ENCODE results near the gene GBE1.
"Not testable (repeated sequence)": the region's sequence is repeated elsewhere in the genome, so short reads cannot be mapped to it uniquely, and the experiment has no call there.

The GBE1 gene

GRCh38 chr3:81516042-81516441 lies 245.4 kb downstream of the GBE1 start:
- DNase-seq = no peak

GRCh38 chr3:81513591-81513990 lies 247.9 kb downstream of the GBE1 start:
- DNase-seq = no peak

GRCh38 chr3:81503026-81503425 lies 258.4 kb downstream of the GBE1 start:
- DNase-seq = peak; percentile 10 to 19

- DNase-seq = peak in 1 of 2 donors; percentile 52
These were observed 259.2 kb downstream of the GBE1 start for GRCh38 chr3:81502236-81502635.

GRCh38 chr3:81500039-81500438 lies 261.4 kb downstream of the GBE1 start:
- DNase-seq = no peak

GRCh38 chr3:81497572-81498251 lies 263.7 kb downstream of the GBE1 start:
- no peak for DNase-seq

- DNase-seq = no peak
These were observed 264.9 kb downstream of the GBE1 start for GRCh38 chr3:81496407-81497104.

GRCh38 chr3:81492471-81492870 lies 269.0 kb downstream of the GBE1 start:
- not testable (repeated sequence) for DNase-seq

- DNase-seq = peak; percentile 86
These were observed 269.4 kb downstream of the GBE1 start for GRCh38 chr3:81492040-81492439.

GRCh38 chr3:81490541-81491288 lies 270.7 kb downstream of the GBE1 start:
- peak; percentile 77 to 98 for DNase-seq

- peak; percentile 22 to 26 for DNase-seq
These were observed 276.0 kb downstream of the GBE1 start for GRCh38 chr3:81485444-81485865.

- DNase-seq = no peak
These were observed 276.9 kb downstream of the GBE1 start for GRCh38 chr3:81484520-81484919.

- DNase-seq = no peak
These were observed 278.4 kb downstream of the GBE1 start for GRCh38 chr3:81483046-81483445.

- DNase-seq = no peak
These were observed 283.7 kb downstream of the GBE1 start for GRCh38 chr3:81477740-81478139.

GRCh38 chr3:81476692-81477091 lies 284.8 kb downstream of the GBE1 start:
- no peak for DNase-seq

GRCh38 chr3:81472600-81473362 lies 288.7 kb downstream of the GBE1 start:
- DNase-seq = no peak

- no peak for DNase-seq
These were observed 290.7 kb downstream of the GBE1 start for GRCh38 chr3:81470524-81471278.

- DNase-seq = no peak
These were observed 293.1 kb downstream of the GBE1 start for GRCh38 chr3:81468391-81468790.

GRCh38 chr3:81466201-81466560 lies 295.3 kb downstream of the GBE1 start:
- no peak for DNase-seq

- DNase-seq = no peak
These were observed 295.8 kb downstream of the GBE1 start for GRCh38 chr3:81465510-81466200.

GRCh38 chr3:81463781-81464180 lies 297.7 kb downstream of the GBE1 start:
- no peak for DNase-seq

GRCh38 chr3:81462921-81463320 lies 298.5 kb downstream of the GBE1 start:
- DNase-seq = no peak

Measured in inflammatory macrophage treated with lipopolysaccharide for 1 hour (primary cell).